BJ (cell line): ENCODE measurements around the gene AFF1. TPM values are rescaled to one million over a fixed set of nuclear protein-coding genes. Genes with fewer than 3 reads are reported as not detected.

Experiments used
- CTCF ChIA-PET: fragments of 350-600 bp; formaldehyde crosslinking; extraction: SDS; loops from one replicate; lab custom pipeline; 2021; ENCODE audit warnings: antibody characterized with exemption, inconsistent platforms; lab: Yijun Ruan, JAX
- POLR2A ChIA-PET: fragments of 300-600 bp; sonication (Branson Sonifier 250); formaldehyde crosslinking; extraction: SDS; loops from one replicate; lab custom pipeline; 2021; ENCODE audit warnings: antibody characterized with exemption; lab: Charles Lee
- DNase-seq: peaks from one replicate; pipeline ENCODE4 v3.0.0-alpha.2; 2011; ENCODE audit warnings: low read depth
- H3K27me3 ChIP-seq: 2 replicates; pipeline ENCODE4 v1.6.0; 2011; ENCODE audit warnings: low read length; ENCODE audit not compliant: control insufficient read depth, insufficient read depth
- H3K36me3 ChIP-seq: 2 replicates; pipeline ENCODE4 v1.5.1; 2011; ENCODE audit warnings: low read length; ENCODE audit not compliant: control insufficient read depth, insufficient read depth
- H3K4me3 ChIP-seq: 2 replicates; pipeline ENCODE4 v1.5.1; 2011; ENCODE audit warnings: low read depth, mild to moderate bottlenecking, control low read depth, low read length
- polyA plus RNA-seq: library from polyadenylated mRNA; depleted of rRNA; stranded (reverse); fragments of >200 nt; gene quantifications from 2 replicates; pipeline ENCODE4 v1.2.3, GENCODE V29; 2011
- TF ChIP-seq, protein P1 (sequence below): IDR thresholded peaks from 2 replicates; pipeline ENCODE4 v1.5.1; 2011; ENCODE audit warnings: low read depth, mild to moderate bottlenecking, control low read depth, inconsistent platforms, low read length, moderate library complexity; ENCODE audit not compliant: insufficient read depth

Gene AFF1
- polyA plus RNA-seq, 1 experiment = 11.0 TPM

DNA sequence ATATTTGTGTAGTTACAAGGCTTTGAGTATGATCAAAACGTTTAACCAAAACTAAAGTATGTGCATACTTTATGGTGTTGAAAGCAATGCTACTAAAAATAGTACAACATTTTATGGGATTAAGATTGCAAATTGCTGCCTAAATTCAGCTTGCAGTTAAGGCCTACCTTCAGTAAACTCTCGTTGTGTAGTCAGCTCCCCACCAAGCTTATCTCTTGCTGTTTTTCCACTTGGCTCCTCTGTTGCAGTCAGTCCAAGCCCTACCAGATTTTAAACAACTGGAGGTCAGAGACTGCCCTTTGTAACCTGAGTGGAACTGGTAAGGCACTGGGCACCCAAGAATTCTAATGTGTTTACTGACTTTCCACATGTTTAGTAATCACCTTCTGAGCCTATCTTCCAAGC lies 25.7 kb downstream of the AFF1 start:
- H3K36me3 ChIP-seq = no peaks in the 10 kb centered on the region
- H3K27me3 ChIP-seq = no peaks in the 10 kb centered on the region
- ChIA-PET CTCF (interaction anchor here (0.6 to 1.9 kb wide), 8 partner anchors 10 to 449 kb away, joined by 3 to 8 read pairs (median 4); no protein-coding TSS in a partner anchor), POLR2A (interaction anchor here (0.8 kb wide), 2 partner anchors 24 to 26 kb away, joined by 3 to 4 read pairs; partner anchors contain the start of gene AFF1)
- TF ChIP-seq, protein P1, sequence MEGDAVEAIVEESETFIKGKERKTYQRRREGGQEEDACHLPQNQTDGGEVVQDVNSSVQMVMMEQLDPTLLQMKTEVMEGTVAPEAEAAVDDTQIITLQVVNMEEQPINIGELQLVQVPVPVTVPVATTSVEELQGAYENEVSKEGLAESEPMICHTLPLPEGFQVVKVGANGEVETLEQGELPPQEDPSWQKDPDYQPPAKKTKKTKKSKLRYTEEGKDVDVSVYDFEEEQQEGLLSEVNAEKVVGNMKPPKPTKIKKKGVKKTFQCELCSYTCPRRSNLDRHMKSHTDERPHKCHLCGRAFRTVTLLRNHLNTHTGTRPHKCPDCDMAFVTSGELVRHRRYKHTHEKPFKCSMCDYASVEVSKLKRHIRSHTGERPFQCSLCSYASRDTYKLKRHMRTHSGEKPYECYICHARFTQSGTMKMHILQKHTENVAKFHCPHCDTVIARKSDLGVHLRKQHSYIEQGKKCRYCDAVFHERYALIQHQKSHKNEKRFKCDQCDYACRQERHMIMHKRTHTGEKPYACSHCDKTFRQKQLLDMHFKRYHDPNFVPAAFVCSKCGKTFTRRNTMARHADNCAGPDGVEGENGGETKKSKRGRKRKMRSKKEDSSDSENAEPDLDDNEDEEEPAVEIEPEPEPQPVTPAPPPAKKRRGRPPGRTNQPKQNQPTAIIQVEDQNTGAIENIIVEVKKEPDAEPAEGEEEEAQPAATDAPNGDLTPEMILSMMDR = no peak
- DNase-seq = no peak
- H3K4me3 ChIP-seq = no peak overlapping the region

DNA sequence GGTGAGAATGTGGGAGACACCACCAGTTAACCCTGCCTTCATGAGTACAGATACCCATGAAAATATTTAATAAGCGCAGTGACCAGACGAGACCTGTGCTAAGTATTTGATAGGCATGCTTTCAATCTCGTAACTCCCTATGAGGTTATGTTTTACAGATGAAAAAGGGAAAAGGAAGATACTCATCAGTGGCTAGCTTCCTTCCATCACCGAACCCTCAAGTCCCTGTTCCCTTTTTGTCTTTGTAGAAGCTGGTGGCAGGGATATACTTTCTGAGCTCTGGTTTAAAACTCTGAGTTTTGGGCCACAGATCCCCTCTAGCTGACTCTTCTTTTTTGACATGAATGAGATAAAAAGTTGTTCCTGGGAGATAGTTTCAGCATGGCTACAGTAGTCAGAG lies 26.3 kb downstream of the AFF1 start:
- ChIA-PET POLR2A (interaction anchor here (0.8 kb wide), 2 partner anchors 25 to 26 kb away, joined by 3 to 4 read pairs; partner anchors contain the start of gene AFF1), CTCF (interaction anchor here (0.7 to 1.9 kb wide), 5 partner anchors 10 to 274 kb away, joined by 3 to 8 read pairs (median 3); no protein-coding TSS in a partner anchor)
- Histone ChIP-seq H3K27me3 (no peaks in the 10 kb centered on the region), H3K36me3 (no peaks in the 10 kb centered on the region), H3K4me3 (no peak overlapping the region)
- TF ChIP-seq, protein P1 = no peak
- DNase-seq = no peak

DNA sequence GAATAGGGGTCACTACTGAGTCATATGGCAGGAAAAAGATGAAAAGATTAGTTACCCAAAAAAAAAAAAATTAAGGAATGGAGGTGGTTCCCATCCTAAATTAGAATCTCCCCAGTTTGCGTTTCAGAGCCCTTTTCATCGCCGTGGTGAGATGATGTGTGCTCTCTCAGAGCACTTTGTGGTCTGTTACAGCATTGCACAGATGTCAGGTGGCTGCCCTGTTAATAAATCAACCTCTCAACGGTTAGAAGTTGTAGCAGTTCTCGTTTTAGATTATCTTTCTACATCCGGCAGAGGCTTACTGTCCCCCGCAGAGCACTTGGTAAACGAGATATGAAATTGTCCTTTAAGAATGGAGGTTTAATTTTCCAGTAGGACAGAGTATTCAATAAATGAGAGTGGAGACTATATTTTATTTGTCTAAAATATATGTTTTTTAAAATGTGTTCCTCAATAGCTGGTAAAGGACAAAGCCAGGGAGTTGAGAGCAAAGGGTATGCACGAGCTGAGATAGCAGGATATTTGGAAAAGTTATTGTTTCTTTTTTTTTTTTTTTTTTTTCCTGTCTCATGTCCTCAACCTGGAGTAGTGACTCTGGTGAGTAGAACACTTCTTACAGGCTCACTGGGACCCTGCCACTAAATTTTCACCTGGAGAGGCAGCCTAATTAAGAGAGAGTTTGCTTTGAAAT lies 26.9 kb downstream of the AFF1 start:
- DNase-seq = no peak
- ChIA-PET POLR2A (no interaction called here), CTCF (interaction anchor here (1.7 kb wide), 1 partner anchor 10 kb away, joined by 8 read pairs; no protein-coding TSS in a partner anchor)
- Histone ChIP-seq H3K4me3 (no peak overlapping the region), H3K27me3 (no peaks in the 10 kb centered on the region), H3K36me3 (no peaks in the 10 kb centered on the region)
- TF ChIP-seq, protein P1 = no peak

DNA sequence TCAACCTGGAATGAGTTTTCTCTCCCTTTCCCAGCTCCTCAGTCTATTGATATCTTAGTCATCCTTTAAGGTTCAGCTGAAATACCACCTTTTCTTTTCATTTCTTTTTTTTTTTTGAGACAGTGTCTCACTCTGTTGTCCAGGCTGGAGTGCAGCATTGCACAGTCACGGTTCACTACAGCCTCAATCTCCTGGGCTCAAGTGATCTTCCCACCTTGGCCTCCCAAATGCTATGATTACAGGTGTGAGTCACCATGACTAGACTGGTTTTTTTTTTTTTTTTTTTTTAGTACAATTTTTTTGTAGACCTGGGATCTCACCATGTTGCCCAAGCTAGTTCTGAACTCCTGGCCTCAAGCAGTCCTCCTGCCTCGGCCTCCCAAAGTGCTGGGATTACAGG lies 28.9 kb downstream of the AFF1 start:
- CTCF ChIA-PET = no interaction called here
- POLR2A ChIA-PET = no interaction called here
- no peaks in the 10 kb centered on the region for H3K36me3 ChIP-seq

More for the DNA sequence above, 28.9 kb downstream of the AFF1 start:
- Histone ChIP-seq H3K4me3 (no peak overlapping the region), H3K27me3 (no peaks in the 10 kb centered on the region)
- TF ChIP-seq, protein P1 = no peak
- DNase-seq = no peak
